GM23338 (cell line): ENCODE results near the gene PAPPA2.
A peak's percentile ranks its signal among the peaks of the same experiment; 100 is the strongest.

Source experiments
- CREB1 ChIP-seq: fragments of 250-450 bp; sonication (Bioruptor Pico); IDR thresholded peaks from 2 replicates; pipeline ENCODE4 v1.5.0; 2020; ENCODE audit warnings: low read depth, mild to moderate bottlenecking, moderate library complexity
- EZH2 ChIP-seq: fragments of 200-600 bp; sonication (generic); IDR thresholded peaks from one replicate; pipeline ENCODE4 v1.8.0; 2017; ENCODE audit warnings: antibody characterized with exemption, mild to moderate bottlenecking, low read depth; ENCODE audit not compliant: unreplicated experiment
- EZH2phosphoT487 ChIP-seq: fragments of 200-600 bp; sonication (generic); IDR thresholded peaks from one replicate; pipeline ENCODE4 v1.8.1; 2018; ENCODE audit warnings: antibody characterized with exemption; ENCODE audit not compliant: unreplicated experiment
- JUNB ChIP-seq: IDR thresholded peaks from one replicate; pipeline ENCODE4 v1.6.1; 2016; ENCODE audit warnings: antibody characterized with exemption; ENCODE audit not compliant: unreplicated experiment
- NANOG ChIP-seq: IDR thresholded peaks from 2 replicates; pipeline ENCODE4 v1.6.1; 2016; ENCODE audit warnings: antibody characterized with exemption, borderline replicate concordance
- POLR2AphosphoS5 ChIP-seq: IDR thresholded peaks from 2 replicates; pipeline ENCODE4 v1.6.1; 2016; ENCODE audit warnings: antibody characterized with exemption, low read depth
- STAT1 ChIP-seq: IDR thresholded peaks from one replicate; pipeline ENCODE4 v1.6.1; 2016; ENCODE audit warnings: antibody characterized with exemption; ENCODE audit not compliant: unreplicated experiment
- ZNF114 ChIP-seq: fragments of 250-450 bp; sonication (Bioruptor Pico); IDR thresholded peaks from 2 replicates; pipeline ENCODE4 v1.5.0; 2020; ENCODE audit warnings: mild to moderate bottlenecking, moderate library complexity
- ZNF331 ChIP-seq: fragments of 250-450 bp; sonication (Bioruptor Pico); IDR thresholded peaks from 2 replicates; pipeline ENCODE4 v1.5.0; 2020; ENCODE audit warnings: low read depth, mild to moderate bottlenecking, moderate library complexity
- TF ChIP-seq, protein P1 (sequence below), 2 experiments: fragments of 200-600 bp in 1 of 2; sonication (generic) in 1 of 2; conservative IDR thresholded peaks; 2 replicates each; pipeline versions ENCODE4 v1.5.1 to v1.6.1; 2016 to 2017; ENCODE audit warnings: antibody characterized with exemption in 2 of 2, low read depth in 2 of 2, mild to moderate bottlenecking in 2 of 2, moderate library complexity in 1 of 2
- TF ChIP-seq, protein P2 (sequence below): IDR thresholded peaks from one replicate; pipeline ENCODE4 v1.6.1; 2018; ENCODE audit warnings: antibody characterized with exemption; ENCODE audit not compliant: unreplicated experiment
- TF ChIP-seq, protein P3 (sequence below): IDR thresholded peaks from 2 replicates; pipeline ENCODE4 v1.6.1; 2016; ENCODE audit warnings: antibody characterized with exemption
- TF ChIP-seq, protein P4 (sequence below): fragments of 250-450 bp; sonication (Bioruptor Pico); IDR thresholded peaks from 2 replicates; pipeline ENCODE4 v1.5.0; 2020; ENCODE audit warnings: mild to moderate bottlenecking, moderate library complexity

DNA sequence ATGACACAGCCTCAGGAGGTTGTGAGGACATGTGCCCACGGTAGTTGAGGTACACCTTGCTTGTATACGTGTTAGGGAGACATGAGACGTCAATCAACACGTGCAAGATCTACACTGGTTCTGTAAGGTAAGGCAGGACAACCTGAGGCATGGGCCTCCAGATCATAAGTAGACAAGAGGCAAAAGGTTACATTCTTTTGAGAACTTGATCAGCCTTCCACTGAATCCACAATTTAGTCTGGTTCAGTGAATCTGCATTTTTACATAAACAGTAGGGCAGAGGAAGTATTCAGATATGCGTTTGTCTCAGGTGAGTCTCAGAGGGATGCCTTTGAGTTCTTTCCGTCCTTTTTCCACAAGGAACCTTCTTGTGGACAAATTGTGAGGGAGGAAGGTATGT lies 352.6 kb downstream of the PAPPA2 start:
- TF ChIP-seq, protein P1, sequence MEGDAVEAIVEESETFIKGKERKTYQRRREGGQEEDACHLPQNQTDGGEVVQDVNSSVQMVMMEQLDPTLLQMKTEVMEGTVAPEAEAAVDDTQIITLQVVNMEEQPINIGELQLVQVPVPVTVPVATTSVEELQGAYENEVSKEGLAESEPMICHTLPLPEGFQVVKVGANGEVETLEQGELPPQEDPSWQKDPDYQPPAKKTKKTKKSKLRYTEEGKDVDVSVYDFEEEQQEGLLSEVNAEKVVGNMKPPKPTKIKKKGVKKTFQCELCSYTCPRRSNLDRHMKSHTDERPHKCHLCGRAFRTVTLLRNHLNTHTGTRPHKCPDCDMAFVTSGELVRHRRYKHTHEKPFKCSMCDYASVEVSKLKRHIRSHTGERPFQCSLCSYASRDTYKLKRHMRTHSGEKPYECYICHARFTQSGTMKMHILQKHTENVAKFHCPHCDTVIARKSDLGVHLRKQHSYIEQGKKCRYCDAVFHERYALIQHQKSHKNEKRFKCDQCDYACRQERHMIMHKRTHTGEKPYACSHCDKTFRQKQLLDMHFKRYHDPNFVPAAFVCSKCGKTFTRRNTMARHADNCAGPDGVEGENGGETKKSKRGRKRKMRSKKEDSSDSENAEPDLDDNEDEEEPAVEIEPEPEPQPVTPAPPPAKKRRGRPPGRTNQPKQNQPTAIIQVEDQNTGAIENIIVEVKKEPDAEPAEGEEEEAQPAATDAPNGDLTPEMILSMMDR (conservative IDR thresholded peaks at IDR 0.05; ENCODE audit: low read depth in 2 of 2), result no peak
- no peak for TF ChIP-seq EZH2
- TF ChIP-seq JUNB, result no peak
- TF ChIP-seq POLR2AphosphoS5, result no peak
- TF ChIP-seq CREB1 (CRISPR knock-in tag), result no peak
- TF ChIP-seq EZH2phosphoT487, result no peak
- no peak for TF ChIP-seq ZNF114 (CRISPR knock-in tag)
- TF ChIP-seq, protein P2, sequence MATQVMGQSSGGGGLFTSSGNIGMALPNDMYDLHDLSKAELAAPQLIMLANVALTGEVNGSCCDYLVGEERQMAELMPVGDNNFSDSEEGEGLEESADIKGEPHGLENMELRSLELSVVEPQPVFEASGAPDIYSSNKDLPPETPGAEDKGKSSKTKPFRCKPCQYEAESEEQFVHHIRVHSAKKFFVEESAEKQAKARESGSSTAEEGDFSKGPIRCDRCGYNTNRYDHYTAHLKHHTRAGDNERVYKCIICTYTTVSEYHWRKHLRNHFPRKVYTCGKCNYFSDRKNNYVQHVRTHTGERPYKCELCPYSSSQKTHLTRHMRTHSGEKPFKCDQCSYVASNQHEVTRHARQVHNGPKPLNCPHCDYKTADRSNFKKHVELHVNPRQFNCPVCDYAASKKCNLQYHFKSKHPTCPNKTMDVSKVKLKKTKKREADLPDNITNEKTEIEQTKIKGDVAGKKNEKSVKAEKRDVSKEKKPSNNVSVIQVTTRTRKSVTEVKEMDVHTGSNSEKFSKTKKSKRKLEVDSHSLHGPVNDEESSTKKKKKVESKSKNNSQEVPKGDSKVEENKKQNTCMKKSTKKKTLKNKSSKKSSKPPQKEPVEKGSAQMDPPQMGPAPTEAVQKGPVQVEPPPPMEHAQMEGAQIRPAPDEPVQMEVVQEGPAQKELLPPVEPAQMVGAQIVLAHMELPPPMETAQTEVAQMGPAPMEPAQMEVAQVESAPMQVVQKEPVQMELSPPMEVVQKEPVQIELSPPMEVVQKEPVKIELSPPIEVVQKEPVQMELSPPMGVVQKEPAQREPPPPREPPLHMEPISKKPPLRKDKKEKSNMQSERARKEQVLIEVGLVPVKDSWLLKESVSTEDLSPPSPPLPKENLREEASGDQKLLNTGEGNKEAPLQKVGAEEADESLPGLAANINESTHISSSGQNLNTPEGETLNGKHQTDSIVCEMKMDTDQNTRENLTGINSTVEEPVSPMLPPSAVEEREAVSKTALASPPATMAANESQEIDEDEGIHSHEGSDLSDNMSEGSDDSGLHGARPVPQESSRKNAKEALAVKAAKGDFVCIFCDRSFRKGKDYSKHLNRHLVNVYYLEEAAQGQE, result no peak
- TF ChIP-seq ZNF331 (CRISPR knock-in tag), result no peak
- TF ChIP-seq, protein P3, sequence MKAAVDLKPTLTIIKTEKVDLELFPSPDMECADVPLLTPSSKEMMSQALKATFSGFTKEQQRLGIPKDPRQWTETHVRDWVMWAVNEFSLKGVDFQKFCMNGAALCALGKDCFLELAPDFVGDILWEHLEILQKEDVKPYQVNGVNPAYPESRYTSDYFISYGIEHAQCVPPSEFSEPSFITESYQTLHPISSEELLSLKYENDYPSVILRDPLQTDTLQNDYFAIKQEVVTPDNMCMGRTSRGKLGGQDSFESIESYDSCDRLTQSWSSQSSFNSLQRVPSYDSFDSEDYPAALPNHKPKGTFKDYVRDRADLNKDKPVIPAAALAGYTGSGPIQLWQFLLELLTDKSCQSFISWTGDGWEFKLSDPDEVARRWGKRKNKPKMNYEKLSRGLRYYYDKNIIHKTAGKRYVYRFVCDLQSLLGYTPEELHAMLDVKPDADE, result no peak
- TF ChIP-seq NANOG, result no peak
- TF ChIP-seq, protein P4, sequence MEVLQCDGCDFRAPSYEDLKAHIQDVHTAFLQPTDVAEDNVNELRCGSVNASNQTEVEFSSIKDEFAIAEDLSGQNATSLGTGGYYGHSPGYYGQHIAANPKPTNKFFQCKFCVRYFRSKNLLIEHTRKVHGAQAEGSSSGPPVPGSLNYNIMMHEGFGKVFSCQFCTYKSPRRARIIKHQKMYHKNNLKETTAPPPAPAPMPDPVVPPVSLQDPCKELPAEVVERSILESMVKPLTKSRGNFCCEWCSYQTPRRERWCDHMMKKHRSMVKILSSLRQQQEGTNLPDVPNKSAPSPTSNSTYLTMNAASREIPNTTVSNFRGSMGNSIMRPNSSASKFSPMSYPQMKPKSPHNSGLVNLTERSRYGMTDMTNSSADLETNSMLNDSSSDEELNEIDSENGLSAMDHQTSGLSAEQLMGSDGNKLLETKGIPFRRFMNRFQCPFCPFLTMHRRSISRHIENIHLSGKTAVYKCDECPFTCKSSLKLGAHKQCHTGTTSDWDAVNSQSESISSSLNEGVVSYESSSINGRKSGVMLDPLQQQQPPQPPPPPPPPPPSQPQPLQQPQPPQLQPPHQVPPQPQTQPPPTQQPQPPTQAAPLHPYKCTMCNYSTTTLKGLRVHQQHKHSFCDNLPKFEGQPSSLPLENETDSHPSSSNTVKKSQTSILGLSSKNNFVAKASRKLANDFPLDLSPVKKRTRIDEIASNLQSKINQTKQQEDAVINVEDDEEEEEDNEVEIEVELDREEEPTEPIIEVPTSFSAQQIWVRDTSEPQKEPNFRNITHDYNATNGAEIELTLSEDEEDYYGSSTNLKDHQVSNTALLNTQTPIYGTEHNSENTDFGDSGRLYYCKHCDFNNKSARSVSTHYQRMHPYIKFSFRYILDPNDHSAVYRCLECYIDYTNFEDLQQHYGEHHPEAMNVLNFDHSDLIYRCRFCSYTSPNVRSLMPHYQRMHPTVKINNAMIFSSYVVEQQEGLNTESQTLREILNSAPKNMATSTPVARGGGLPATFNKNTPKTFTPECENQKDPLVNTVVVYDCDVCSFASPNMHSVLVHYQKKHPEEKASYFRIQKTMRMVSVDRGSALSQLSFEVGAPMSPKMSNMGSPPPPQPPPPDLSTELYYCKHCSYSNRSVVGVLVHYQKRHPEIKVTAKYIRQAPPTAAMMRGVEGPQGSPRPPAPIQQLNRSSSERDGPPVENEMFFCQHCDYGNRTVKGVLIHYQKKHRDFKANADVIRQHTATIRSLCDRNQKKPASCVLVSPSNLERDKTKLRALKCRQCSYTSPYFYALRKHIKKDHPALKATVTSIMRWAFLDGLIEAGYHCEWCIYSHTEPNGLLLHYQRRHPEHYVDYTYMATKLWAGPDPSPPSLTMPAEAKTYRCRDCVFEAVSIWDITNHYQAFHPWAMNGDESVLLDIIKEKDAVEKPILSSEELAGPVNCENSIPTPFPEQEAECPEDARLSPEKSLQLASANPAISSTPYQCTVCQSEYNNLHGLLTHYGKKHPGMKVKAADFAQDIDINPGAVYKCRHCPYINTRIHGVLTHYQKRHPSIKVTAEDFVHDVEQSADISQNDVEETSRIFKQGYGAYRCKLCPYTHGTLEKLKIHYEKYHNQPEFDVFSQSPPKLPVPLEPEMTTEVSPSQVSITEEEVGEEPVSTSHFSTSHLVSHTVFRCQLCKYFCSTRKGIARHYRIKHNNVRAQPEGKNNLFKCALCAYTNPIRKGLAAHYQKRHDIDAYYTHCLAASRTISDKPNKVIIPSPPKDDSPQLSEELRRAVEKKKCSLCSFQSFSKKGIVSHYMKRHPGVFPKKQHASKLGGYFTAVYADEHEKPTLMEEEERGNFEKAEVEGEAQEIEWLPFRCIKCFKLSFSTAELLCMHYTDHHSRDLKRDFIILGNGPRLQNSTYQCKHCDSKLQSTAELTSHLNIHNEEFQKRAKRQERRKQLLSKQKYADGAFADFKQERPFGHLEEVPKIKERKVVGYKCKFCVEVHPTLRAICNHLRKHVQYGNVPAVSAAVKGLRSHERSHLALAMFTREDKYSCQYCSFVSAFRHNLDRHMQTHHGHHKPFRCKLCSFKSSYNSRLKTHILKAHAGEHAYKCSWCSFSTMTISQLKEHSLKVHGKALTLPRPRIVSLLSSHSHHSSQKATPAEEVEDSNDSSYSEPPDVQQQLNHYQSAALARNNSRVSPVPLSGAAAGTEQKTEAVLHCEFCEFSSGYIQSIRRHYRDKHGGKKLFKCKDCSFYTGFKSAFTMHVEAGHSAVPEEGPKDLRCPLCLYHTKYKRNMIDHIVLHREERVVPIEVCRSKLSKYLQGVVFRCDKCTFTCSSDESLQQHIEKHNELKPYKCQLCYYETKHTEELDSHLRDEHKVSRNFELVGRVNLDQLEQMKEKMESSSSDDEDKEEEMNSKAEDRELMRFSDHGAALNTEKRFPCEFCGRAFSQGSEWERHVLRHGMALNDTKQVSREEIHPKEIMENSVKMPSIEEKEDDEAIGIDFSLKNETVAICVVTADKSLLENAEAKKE (CRISPR knock-in tag), result 0 out of 2 replicates have a peak, but pooled peaks have one; percentile 4
- no peak for TF ChIP-seq STAT1
